H54 (cell line): ENCODE results near the gene CD44.

Experiments used
- DNase-seq: peaks from one replicate; pipeline ENCODE4 v3.0.0; 2011; ENCODE audit warnings: low spot score, mixed read lengths; ENCODE audit not compliant: insufficient read length
- FAIRE-seq: peaks from 3 replicates; lab custom pipeline; 2011; peaks lifted over from hg19 to GRCh38; lab: Jason Lieb, UNC
- POLR2A ChIP-seq: IDR thresholded peaks from 2 replicates; pipeline ENCODE4 v1.6.1; 2011; ENCODE audit warnings: low read depth, mild to moderate bottlenecking, low read length

The CD44 gene

DNA sequence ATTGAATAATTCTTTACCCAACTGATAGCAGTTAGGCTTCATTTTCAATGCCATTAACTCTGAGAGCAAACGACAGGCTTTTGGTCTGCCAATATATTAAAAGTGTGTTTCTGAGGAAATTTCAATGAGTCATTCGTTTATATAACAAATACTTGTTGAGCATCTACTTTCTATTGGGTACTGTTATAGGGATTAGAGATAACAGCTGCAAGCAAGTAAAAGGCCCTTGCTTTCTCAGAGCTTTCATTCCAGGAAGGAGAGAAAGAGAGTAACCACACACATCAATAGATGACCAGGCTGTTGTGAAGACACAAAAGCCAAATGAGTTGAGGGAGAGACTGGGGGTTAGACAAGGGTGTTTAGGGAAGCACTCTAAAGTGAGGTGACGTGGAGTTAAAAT lies 35.7 kb downstream of the CD44 start:
- no peak for FAIRE-seq
- DNase-seq, result no peak
- no peak for TF ChIP-seq POLR2A

DNA sequence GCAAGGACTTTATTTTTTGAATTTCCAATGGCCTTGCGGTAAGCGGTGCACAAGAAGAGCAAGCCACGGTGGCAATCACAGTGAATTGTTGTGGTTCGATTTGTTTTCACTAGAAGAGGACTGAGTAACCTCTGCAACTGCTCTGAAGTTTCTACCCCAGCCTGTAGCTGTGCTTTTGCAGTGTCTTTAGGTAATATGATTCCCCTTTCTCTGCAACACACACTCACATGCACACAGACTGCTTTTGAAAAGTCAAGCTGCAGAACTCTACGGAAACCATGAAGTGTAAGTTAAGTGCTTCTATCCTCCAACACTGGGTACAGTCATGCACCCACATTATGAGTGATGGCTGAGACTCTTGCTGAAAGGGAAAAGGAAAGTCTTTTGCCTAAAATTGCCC lies 38.4 kb downstream of the CD44 start:
- TF ChIP-seq POLR2A, result no peak
- DNase-seq (no peak), FAIRE-seq (no peak)

DNA sequence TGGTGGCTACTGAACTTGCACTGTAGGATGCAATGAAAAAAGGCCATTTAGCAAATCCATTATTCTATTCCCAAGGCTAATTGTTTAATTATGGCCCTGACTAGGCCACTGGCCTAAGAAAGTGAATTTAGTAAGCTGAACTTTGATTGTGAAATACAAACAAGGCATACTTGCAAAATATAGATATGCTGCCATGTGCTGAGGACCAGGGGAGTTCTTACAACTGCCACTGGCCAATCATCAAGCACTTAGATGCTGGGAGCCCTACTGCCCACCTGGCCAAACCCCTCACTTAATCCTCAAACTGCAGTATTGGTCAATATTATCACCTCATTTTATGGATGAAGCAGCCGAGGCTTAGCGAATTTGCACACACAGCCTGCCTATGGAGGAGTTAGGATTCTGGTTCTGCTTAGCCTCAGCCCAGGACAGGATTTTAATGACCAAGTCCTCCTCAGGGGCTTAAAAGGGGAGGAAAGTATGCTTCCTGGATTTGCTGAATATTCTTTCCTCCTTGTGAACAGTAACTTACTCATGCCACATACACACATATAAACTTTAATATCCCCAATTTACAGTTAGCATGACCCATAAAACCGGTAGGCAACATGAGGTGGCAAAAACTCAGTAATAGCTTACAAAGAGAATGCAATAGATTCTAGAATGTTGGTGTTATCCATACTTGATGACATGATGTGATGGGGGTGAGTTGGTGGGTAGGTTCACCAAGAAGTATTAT lies 39.3 kb downstream of the CD44 start:
- FAIRE-seq (no peak), DNase-seq (no peak)
- TF ChIP-seq POLR2A, result no peak

DNA sequence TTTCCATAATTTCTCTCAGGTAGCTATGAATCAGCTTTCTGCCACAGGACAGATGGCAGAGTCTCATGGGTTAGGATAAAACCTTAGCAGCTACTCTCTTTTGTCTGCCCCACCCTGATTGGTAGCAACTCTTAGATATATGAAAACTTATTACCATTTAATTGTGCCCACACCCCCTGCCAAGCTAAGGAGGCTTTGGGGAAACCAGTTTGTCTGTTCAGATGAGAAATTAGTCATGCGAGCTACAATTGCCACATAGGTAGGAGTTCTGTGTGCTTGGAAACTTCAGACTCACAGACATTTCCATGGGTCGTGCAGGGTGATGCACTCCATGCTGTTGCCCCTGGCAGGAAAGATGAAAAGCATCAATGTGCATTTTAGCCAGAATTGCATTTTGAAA lies 39.9 kb downstream of the CD44 start:
- no peak for TF ChIP-seq POLR2A
- FAIRE-seq (no peak), DNase-seq (no peak)

DNA sequence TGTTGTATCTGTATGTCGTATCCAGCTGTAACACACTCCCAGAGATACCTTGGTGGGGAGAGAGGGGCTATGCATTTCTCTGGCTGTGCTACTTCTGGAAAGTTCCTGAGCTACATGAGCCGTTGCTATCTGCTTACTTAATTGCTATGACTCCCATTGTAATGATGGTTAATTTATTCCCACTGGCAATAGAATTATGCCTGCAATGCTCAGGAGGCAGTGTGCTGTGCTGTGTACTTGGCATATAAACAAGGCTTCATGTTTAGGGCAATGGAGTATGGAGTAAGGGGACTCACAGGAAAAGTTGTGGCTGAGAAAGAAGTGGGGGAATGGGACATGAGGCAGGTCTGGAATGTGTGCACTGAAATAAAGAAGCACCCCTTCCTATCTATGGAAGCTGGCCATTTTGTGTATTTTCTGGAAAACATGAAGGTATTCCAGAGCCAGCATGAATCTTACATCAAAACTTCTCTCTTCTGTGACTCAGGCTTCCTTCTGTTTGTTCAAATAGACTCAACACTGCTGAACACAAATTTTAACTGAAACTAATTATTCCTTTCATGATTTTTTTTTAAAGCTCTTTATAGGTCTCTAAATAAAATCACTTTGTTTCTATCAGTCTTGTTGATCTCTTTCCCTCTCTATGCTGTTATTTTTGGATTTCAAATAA lies 40.6 kb downstream of the CD44 start:
- no peak for DNase-seq
- no peak for FAIRE-seq
- no peak for TF ChIP-seq POLR2A

DNA sequence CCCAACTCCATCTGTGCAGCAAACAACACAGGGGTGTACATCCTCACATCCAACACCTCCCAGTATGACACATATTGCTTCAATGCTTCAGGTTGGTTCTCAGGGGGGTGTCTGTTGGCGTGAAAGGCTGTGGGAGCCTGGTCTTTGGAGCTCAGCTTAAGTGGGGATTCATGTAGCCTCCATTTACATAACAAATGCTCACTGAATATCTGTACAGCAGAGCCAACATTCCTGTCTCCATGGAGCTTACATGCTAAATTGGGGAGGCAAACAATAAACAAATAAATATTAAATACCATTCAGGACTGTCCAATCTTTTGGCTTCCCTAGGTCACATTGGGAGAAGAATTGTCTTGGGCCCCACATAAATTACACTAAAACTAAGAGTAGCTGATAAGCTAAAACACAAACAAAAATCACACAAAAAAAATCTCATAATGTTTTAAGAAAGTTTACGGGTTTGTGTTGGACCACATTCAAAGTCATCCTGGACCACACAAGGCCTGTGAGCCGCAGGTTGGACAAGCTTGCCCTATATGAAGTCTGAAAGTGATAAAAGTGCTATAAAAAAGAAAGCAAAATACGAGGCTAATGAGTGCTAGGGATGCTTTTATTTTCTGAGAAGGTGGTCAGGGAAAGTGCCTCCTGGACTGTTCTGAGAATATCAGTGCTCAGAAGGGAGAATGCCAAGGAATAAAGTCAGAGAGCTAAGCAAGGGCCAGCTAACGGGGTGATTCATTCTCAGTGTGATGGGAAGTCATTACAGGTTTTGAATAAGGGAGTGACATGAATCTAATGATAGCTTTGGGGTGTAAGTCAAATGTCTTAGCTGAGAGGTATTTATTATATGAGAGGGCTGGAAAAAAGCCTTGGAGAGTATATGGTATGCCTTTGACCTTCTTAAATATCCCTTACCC lies 41.6 kb downstream of the CD44 start:
- FAIRE-seq (peak; percentile 15), DNase-seq (no peak)
- TF ChIP-seq POLR2A, result no peak

DNA sequence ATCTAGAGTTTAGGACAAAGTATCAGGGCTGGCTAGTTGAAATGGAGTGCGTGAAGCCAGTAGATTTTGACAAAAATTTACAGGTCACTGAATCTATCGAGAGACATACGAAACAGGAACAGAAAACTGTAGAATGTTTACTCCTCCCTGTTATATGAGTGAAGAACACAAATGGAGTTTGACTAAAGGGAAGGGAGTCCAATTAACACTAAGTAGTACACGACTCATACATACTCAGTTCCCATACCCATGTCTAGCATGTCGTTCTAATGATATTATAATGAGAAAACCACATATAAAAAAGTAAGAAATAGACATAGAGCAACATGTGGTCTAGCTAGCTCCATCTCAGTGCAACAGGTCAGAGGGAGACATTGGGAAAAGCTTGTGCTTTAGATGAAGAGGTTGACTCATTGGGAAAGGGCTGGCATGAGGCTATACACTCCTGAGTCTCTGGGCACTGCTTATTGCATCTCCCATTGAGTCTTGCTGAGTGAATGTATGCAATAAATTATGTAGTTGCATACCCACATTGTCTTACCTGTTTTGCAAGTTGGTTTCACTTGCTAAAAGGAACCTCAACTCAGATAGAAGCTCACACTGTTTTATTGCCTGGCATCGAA lies 43.5 kb downstream of the CD44 start:
- no peak for TF ChIP-seq POLR2A
- no peak for DNase-seq
- FAIRE-seq, result no peak

DNA sequence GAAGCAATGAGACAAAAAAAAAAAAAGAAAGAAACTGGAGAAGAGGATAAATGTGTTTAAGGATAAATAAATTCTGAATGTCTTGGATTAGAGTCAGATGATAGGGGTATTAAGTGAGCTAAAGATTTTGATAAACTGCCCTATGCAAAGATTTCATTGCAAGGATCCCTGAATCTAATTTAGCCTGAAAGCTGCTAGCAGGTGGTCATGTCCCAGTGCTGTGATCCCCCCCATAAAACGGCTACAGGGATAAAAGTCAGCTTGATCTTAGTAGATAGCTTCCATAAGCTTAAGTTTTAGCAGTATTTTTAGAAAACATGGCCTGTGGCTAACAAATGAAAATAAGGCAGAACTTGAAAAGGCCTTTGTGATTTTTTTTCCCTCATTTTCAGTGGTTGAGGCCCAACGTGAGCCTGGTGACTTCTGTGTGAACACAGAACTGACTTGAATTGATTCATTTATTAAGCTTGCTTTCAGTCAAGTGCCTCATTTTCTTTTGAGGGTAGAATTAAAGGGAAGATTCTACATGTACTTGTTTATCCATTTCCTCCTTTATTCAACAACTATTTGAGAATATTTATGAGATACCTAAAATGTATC lies 44.5 kb downstream of the CD44 start:
- no peak for DNase-seq
- TF ChIP-seq POLR2A, result no peak
- no peak for FAIRE-seq

DNA sequence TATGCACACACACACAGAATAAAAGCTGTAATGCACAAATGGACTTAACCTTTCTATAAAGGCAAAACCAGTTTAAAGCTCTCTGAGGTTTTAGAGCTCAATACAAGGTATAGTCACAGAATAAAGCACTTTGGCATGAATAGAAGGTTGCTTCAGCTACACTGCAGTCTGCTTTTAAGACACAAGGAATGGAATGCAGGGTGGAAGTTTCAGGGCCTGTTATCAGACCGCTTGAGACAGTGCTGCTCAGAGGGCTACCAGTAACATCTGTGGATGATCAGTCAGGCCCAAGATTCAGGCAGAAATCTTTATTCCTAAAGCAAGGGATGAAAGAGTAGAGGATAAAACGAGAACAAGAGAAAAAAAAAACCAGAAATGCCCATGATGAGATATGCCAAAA lies 46.7 kb downstream of the CD44 start:
- no peak for DNase-seq
- no peak for TF ChIP-seq POLR2A
- no peak for FAIRE-seq

DNA sequence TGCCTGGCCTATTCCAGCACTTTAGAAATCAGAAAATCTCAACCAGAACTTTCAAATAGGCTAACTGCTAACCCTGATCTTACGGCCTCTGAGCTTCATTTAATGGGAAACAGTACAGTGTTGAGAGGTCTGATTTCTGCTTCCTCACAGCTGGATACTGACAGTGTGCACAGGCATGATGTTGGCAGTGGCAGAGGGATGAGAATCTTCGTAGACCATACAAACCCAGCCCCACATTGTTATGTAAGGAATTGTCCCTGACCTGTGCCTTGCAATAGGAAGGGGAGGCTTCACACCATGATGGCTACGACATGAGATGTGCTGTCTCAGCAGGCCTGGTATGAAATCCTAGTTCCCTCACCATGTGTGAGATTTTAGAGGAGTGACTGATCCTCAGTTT lies 49.0 kb downstream of the CD44 start:
- DNase-seq, result no peak
- no peak for FAIRE-seq

DNA sequence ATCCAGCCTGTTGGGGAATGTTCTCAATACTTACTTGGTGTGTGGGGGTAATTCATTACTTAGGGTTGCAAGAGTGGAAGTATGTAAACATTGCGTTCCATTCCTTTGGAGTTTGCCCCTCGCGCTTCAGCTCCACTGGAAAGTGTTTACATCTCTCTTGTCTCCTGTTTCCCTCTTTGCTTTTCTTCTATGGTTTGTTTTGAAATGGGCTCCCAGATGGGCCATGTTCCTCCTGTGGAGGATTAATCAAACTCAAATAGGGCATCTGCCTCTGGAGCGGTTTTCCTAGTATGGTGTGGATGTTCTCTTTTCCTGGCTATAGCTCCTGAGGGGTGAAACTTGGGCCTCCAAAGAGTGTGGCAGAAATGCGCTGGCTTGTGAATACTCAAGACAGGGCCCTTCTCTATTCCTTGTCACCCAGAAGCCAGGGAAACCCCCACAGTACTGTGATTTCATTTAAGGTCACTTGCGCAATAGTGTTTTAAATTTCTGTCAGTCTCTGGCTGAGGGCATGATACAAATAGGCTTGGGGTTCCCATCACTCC lies 51.9 kb downstream of the CD44 start:
- DNase-seq (no peak), FAIRE-seq (no peak)
- no peak for TF ChIP-seq POLR2A

More for the DNA sequence above, 49.0 kb downstream of the CD44 start:
- TF ChIP-seq POLR2A, result no peak

DNA sequence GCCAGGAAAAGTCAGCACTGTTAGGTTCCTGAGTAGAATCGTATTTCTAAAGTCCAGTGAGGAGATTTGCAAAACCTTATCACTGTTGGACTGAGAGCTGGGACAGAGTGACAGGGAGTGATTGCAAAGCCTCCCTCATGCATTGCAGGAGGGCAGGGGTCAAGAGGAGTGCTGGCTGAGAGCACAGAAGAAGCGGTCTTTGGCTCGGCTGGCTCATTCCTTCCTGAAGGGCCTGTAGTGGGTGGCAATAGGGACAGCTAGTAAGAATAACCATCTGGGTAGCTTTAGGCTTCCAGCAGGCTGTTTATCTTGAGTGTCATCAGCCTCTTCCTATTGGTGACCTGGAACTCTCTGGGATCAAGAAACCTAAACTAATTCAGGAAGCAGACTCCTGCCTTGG lies 53.4 kb downstream of the CD44 start:
- DNase-seq, result no peak
- TF ChIP-seq POLR2A, result no peak

DNA sequence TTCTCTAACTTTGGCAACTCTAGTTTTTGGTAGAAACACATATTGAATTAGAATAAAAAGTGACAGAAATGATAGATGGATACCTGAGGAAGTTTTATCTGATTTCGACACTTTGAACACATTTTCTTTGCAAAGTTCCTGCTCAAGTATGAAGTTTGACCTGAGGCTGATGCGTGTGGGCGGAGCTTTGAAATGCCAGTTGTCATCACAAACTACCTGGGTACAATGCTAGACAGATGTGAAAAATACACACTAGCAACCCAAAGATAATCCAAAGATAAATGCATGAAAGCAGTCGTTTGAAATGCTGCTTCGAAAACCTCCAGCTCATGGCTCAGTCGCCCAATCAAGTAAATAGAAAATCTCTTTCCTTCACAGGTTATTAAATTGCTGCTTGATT lies 54.8 kb downstream of the CD44 start:
- DNase-seq (no peak), FAIRE-seq (no peak)
- TF ChIP-seq POLR2A, result no peak

More for the DNA sequence above, 53.4 kb downstream of the CD44 start:
- no peak for FAIRE-seq
